ENCODE measurements around the gene OPCML.

- no peak for TF ChIP-seq EZH2phosphoT487 (conservative IDR thresholded peaks at IDR 0.05; ENCODE audit: low read length)
- TF ChIP-seq, protein P1, sequence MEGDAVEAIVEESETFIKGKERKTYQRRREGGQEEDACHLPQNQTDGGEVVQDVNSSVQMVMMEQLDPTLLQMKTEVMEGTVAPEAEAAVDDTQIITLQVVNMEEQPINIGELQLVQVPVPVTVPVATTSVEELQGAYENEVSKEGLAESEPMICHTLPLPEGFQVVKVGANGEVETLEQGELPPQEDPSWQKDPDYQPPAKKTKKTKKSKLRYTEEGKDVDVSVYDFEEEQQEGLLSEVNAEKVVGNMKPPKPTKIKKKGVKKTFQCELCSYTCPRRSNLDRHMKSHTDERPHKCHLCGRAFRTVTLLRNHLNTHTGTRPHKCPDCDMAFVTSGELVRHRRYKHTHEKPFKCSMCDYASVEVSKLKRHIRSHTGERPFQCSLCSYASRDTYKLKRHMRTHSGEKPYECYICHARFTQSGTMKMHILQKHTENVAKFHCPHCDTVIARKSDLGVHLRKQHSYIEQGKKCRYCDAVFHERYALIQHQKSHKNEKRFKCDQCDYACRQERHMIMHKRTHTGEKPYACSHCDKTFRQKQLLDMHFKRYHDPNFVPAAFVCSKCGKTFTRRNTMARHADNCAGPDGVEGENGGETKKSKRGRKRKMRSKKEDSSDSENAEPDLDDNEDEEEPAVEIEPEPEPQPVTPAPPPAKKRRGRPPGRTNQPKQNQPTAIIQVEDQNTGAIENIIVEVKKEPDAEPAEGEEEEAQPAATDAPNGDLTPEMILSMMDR (IDR thresholded peaks at IDR 0.05; ENCODE audit: insufficient read depth, low read length, poor library complexity, severe bottlenecking), result no peak
Measured at GRCh38 chr11:132784441-132784840, 747.9 kb downstream of the OPCML start.
